Fibroblast of skin of back (primary cell): ENCODE results near the gene FHIT.
A peak's percentile ranks its signal among the peaks of the same experiment; 100 is the strongest.

Source experiments
- DNase-seq: peaks from one replicate; pipeline ENCODE4 v3.0.0-alpha.2; 2013

Gene FHIT

GRCh38 chr3:60603860-60604259 lies 647.4 kb downstream of the FHIT start:
- no peak for DNase-seq

- DNase-seq: no peak
These were observed 650.4 kb downstream of the FHIT start for GRCh38 chr3:60600848-60601247.

- DNase-seq: no peak
These were observed 651.7 kb downstream of the FHIT start for GRCh38 chr3:60599586-60599985.

- DNase-seq: no peak
These were observed 652.6 kb downstream of the FHIT start for GRCh38 chr3:60598671-60599070.

- DNase-seq: peak; percentile 12
These were observed 657.2 kb downstream of the FHIT start for GRCh38 chr3:60594025-60594424.

GRCh38 chr3:60591267-60591666 lies 660.0 kb downstream of the FHIT start:
- no peak for DNase-seq

GRCh38 chr3:60588806-60589205 lies 662.4 kb downstream of the FHIT start:
- peak; percentile 72 for DNase-seq

- no peak for DNase-seq
These were observed 665.3 kb downstream of the FHIT start for GRCh38 chr3:60585918-60586317.

- peak; percentile 67 for DNase-seq
These were observed 667.0 kb downstream of the FHIT start for GRCh38 chr3:60584250-60584649.

GRCh38 chr3:60582288-60582687 lies 669.0 kb downstream of the FHIT start:
- DNase-seq: peak; percentile 47

- DNase-seq: no peak
These were observed 670.4 kb downstream of the FHIT start for GRCh38 chr3:60580809-60581208.

GRCh38 chr3:60579734-60580133 lies 671.5 kb downstream of the FHIT start:
- DNase-seq: peak; percentile 96

GRCh38 chr3:60578936-60579335 lies 672.3 kb downstream of the FHIT start:
- no peak for DNase-seq

GRCh38 chr3:60577601-60578000 lies 673.7 kb downstream of the FHIT start:
- no peak for DNase-seq

GRCh38 chr3:60575718-60576272 lies 675.5 kb downstream of the FHIT start:
- no peak for DNase-seq

GRCh38 chr3:60574046-60574769 lies 677.0 kb downstream of the FHIT start:
- no peak for DNase-seq

GRCh38 chr3:60573494-60573893 lies 677.8 kb downstream of the FHIT start:
- peak; percentile 76 for DNase-seq

GRCh38 chr3:60571511-60571910 lies 679.7 kb downstream of the FHIT start:
- DNase-seq: no peak

GRCh38 chr3:60557122-60557521 lies 694.1 kb downstream of the FHIT start:
- no peak for DNase-seq

GRCh38 chr3:60555686-60556354 lies 695.4 kb downstream of the FHIT start:
- DNase-seq: peak; percentile 59

- DNase-seq: no peak
These were observed 698.1 kb downstream of the FHIT start for GRCh38 chr3:60553144-60553543.

GRCh38 chr3:60552581-60552980 lies 698.7 kb downstream of the FHIT start:
- peak; percentile 21 for DNase-seq

- DNase-seq: no peak
These were observed 699.6 kb downstream of the FHIT start for GRCh38 chr3:60551455-60552209.
